HT-29 (cell line): Measurements from ENCODE around the gene PEMT. TPM values are rescaled to one million over a fixed set of nuclear protein-coding genes. Genes with fewer than 3 reads are reported as not detected.

Source experiments
- DNase-seq: peaks from one replicate; pipeline ENCODE4 v3.0.0-alpha.2; 2015; ENCODE audit warnings: low spot score
- total RNA-seq: library from RNA; depleted of rRNA; stranded (reverse); fragments of >200 nt; shearing (Covaris generic); gene quantifications from 2 replicates; pipeline ENCODE4 v1.2.3, GENCODE V29; 2014

The PEMT gene
- total RNA-seq, 1 experiment from 2014 or later, result 64.4 TPM

- no peak for DNase-seq
Measured at GRCh38 chr17:17605083-17605728, 13.7 kb upstream of the PEMT start.

- DNase-seq, result no peak
Measured at GRCh38 chr17:17603895-17604225, 12.4 kb upstream of the PEMT start.

GRCh38 chr17:17603178-17603894, 11.8 kb upstream of the PEMT start:
- no peak for DNase-seq

- DNase-seq, result no peak
Measured at GRCh38 chr17:17599965-17600364, 8.5 kb upstream of the PEMT start.

GRCh38 chr17:17598003-17598402, 6.5 kb upstream of the PEMT start:
- DNase-seq, result no peak

GRCh38 chr17:17595755-17596154, 4.2 kb upstream of the PEMT start:
- no peak for DNase-seq

- DNase-seq, result no peak
Measured at GRCh38 chr17:17593222-17593620, 1.7 kb upstream of the PEMT start.

GRCh38 chr17:17590883-17591354, 589 bp downstream of the PEMT start:
- no peak for DNase-seq

GRCh38 chr17:17590141-17590751, 1.3 kb downstream of the PEMT start:
- no peak for DNase-seq

- DNase-seq, result no peak
Measured at GRCh38 chr17:17587614-17588337, 3.7 kb downstream of the PEMT start.

- no peak for DNase-seq
Measured at GRCh38 chr17:17582372-17582771, 9.1 kb downstream of the PEMT start.

- no peak for DNase-seq
Measured at GRCh38 chr17:17581509-17581908, 10.0 kb downstream of the PEMT start.

- no peak for DNase-seq
Measured at GRCh38 chr17:17580662-17581470, 10.6 kb downstream of the PEMT start.

- no peak for DNase-seq
Measured at GRCh38 chr17:17579691-17580090, 11.8 kb downstream of the PEMT start.

- no peak for DNase-seq
Measured at GRCh38 chr17:17577373-17577772, 14.1 kb downstream of the PEMT start.

GRCh38 chr17:17576772-17577234, 14.7 kb downstream of the PEMT start:
- DNase-seq, result no peak

GRCh38 chr17:17575360-17576251, 15.9 kb downstream of the PEMT start:
- DNase-seq, result no peak

GRCh38 chr17:17573912-17574311, 17.6 kb downstream of the PEMT start:
- no peak for DNase-seq

GRCh38 chr17:17572010-17572785, 19.3 kb downstream of the PEMT start:
- no peak for DNase-seq
